NB4 (cell line): ENCODE results near the gene SPIB.

ENCODE experiments used
- MYC ChIP-seq: IDR thresholded peaks from 2 replicates; pipeline ENCODE4 v1.6.1; 2011; ENCODE audit warnings: low read depth, low read length
- POLR2A ChIP-seq: IDR thresholded peaks from 2 replicates; pipeline ENCODE4 v1.6.1; 2011; ENCODE audit warnings: mild to moderate bottlenecking; ENCODE audit not compliant: insufficient read length; ENCODE audit errors: extremely low read depth
- TF ChIP-seq, protein P1 (sequence below): IDR thresholded peaks from one replicate; pipeline ENCODE4 v1.5.1; 2012; ENCODE audit warnings: low read depth, low read length

- TF ChIP-seq, protein P1, sequence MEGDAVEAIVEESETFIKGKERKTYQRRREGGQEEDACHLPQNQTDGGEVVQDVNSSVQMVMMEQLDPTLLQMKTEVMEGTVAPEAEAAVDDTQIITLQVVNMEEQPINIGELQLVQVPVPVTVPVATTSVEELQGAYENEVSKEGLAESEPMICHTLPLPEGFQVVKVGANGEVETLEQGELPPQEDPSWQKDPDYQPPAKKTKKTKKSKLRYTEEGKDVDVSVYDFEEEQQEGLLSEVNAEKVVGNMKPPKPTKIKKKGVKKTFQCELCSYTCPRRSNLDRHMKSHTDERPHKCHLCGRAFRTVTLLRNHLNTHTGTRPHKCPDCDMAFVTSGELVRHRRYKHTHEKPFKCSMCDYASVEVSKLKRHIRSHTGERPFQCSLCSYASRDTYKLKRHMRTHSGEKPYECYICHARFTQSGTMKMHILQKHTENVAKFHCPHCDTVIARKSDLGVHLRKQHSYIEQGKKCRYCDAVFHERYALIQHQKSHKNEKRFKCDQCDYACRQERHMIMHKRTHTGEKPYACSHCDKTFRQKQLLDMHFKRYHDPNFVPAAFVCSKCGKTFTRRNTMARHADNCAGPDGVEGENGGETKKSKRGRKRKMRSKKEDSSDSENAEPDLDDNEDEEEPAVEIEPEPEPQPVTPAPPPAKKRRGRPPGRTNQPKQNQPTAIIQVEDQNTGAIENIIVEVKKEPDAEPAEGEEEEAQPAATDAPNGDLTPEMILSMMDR, result no peak
- no peak for TF ChIP-seq POLR2A
- no peak for TF ChIP-seq MYC
Observed at GRCh38 chr19:50371914-50372475, 46.7 kb upstream of the SPIB start.
